ENCODE measurements around the gene MRPL21.

MRPL21 gene

GRCh38 chr11:68935066-68935465, 31.4 kb upstream of the MRPL21 start:
- peaks cover 61% of the 10 kb centered on the region for H3K36me3 ChIP-seq (ENCODE audit: control insufficient read depth, insufficient read depth, low read length)
- DNase-seq, result no peak
- no peak overlapping the region for H3K27ac ChIP-seq (ENCODE audit: insufficient read depth, low read length, poor library complexity, severe bottlenecking)
- H3K4me1 ChIP-seq (ENCODE audit: control insufficient read depth, insufficient read depth, low read length, poor library complexity, severe bottlenecking), result no peaks in the 10 kb centered on the region
- H3K9me3 ChIP-seq (ENCODE audit: control insufficient read depth, low read length), result no peaks in the 10 kb centered on the region
- H3K27me3 ChIP-seq (replicated peaks; ENCODE audit: control insufficient read depth, insufficient read depth, low read length, poor library complexity, severe bottlenecking), result no peaks in the 10 kb centered on the region
- H3K4me3 ChIP-seq (ENCODE audit: insufficient read depth, low read depth, low read length, poor library complexity, severe bottlenecking), result no peak overlapping the region

GRCh38 chr11:68934666-68935065, 31.0 kb upstream of the MRPL21 start:
- Histone ChIP-seq H3K9me3 (ENCODE audit: control insufficient read depth, low read length) (no peaks in the 10 kb centered on the region), H3K27me3 (replicated peaks; ENCODE audit: control insufficient read depth, insufficient read depth, low read length, poor library complexity, severe bottlenecking) (no peaks in the 10 kb centered on the region), H3K4me3 (ENCODE audit: insufficient read depth, low read depth, low read length, poor library complexity, severe bottlenecking) (no peak overlapping the region), H3K4me1 (ENCODE audit: control insufficient read depth, insufficient read depth, low read length, poor library complexity, severe bottlenecking) (no peaks in the 10 kb centered on the region), H3K36me3 (ENCODE audit: control insufficient read depth, insufficient read depth, low read length) (peaks cover 62% of the 10 kb centered on the region), H3K27ac (ENCODE audit: insufficient read depth, low read length, poor library complexity, severe bottlenecking) (no peak overlapping the region)
- DNase-seq, result no peak

- H3K9me3 ChIP-seq (ENCODE audit: control insufficient read depth, low read length), result no peaks in the 10 kb centered on the region
- peaks cover 62% of the 10 kb centered on the region for H3K36me3 ChIP-seq (ENCODE audit: control insufficient read depth, insufficient read depth, low read length)
- no peaks in the 10 kb centered on the region for H3K4me1 ChIP-seq (ENCODE audit: control insufficient read depth, insufficient read depth, low read length, poor library complexity, severe bottlenecking)
- H3K27me3 ChIP-seq (replicated peaks; ENCODE audit: control insufficient read depth, insufficient read depth, low read length, poor library complexity, severe bottlenecking), result no peaks in the 10 kb centered on the region
- no peak overlapping the region for H3K27ac ChIP-seq (ENCODE audit: insufficient read depth, low read length, poor library complexity, severe bottlenecking)
- DNase-seq, result no peak
- no peak overlapping the region for H3K4me3 ChIP-seq (ENCODE audit: insufficient read depth, low read depth, low read length, poor library complexity, severe bottlenecking)
Observed at GRCh38 chr11:68934321-68934645, 30.7 kb upstream of the MRPL21 start.

- no peak for DNase-seq
- Histone ChIP-seq H3K27me3 (replicated peaks; ENCODE audit: control insufficient read depth, insufficient read depth, low read length, poor library complexity, severe bottlenecking) (no peaks in the 10 kb centered on the region), H3K27ac (ENCODE audit: insufficient read depth, low read length, poor library complexity, severe bottlenecking) (no peak overlapping the region), H3K4me1 (ENCODE audit: control insufficient read depth, insufficient read depth, low read length, poor library complexity, severe bottlenecking) (no peaks in the 10 kb centered on the region), H3K9me3 (ENCODE audit: control insufficient read depth, low read length) (no peaks in the 10 kb centered on the region), H3K36me3 (ENCODE audit: control insufficient read depth, insufficient read depth, low read length) (peaks cover 66% of the 10 kb centered on the region), H3K4me3 (ENCODE audit: insufficient read depth, low read depth, low read length, poor library complexity, severe bottlenecking) (no peak overlapping the region)
Observed at GRCh38 chr11:68933605-68934320, 30.1 kb upstream of the MRPL21 start.

- DNase-seq, result no peak
- Histone ChIP-seq H3K27ac (ENCODE audit: insufficient read depth, low read length, poor library complexity, severe bottlenecking) (no peak overlapping the region), H3K27me3 (replicated peaks; ENCODE audit: control insufficient read depth, insufficient read depth, low read length, poor library complexity, severe bottlenecking) (no peaks in the 10 kb centered on the region), H3K4me3 (ENCODE audit: insufficient read depth, low read depth, low read length, poor library complexity, severe bottlenecking) (no peak overlapping the region), H3K9me3 (ENCODE audit: control insufficient read depth, low read length) (no peaks in the 10 kb centered on the region), H3K36me3 (ENCODE audit: control insufficient read depth, insufficient read depth, low read length) (peaks cover 67% of the 10 kb centered on the region), H3K4me1 (ENCODE audit: control insufficient read depth, insufficient read depth, low read length, poor library complexity, severe bottlenecking) (no peaks in the 10 kb centered on the region)
Observed at GRCh38 chr11:68932933-68933577, 29.4 kb upstream of the MRPL21 start.

GRCh38 chr11:68932358-68932757, 28.7 kb upstream of the MRPL21 start:
- H3K4me1 ChIP-seq (ENCODE audit: control insufficient read depth, insufficient read depth, low read length, poor library complexity, severe bottlenecking), result no peaks in the 10 kb centered on the region
- no peak for DNase-seq
- peaks cover 68% of the 10 kb centered on the region for H3K36me3 ChIP-seq (ENCODE audit: control insufficient read depth, insufficient read depth, low read length)

GRCh38 chr11:68931911-68932310, 28.3 kb upstream of the MRPL21 start:
- Histone ChIP-seq H3K27ac (ENCODE audit: insufficient read depth, low read length, poor library complexity, severe bottlenecking) (no peak overlapping the region), H3K9me3 (ENCODE audit: control insufficient read depth, low read length) (no peaks in the 10 kb centered on the region), H3K36me3 (ENCODE audit: control insufficient read depth, insufficient read depth, low read length) (peaks cover 67% of the 10 kb centered on the region), H3K27me3 (replicated peaks; ENCODE audit: control insufficient read depth, insufficient read depth, low read length, poor library complexity, severe bottlenecking) (no peaks in the 10 kb centered on the region), H3K4me3 (ENCODE audit: insufficient read depth, low read depth, low read length, poor library complexity, severe bottlenecking) (no peak overlapping the region), H3K4me1 (ENCODE audit: control insufficient read depth, insufficient read depth, low read length, poor library complexity, severe bottlenecking) (no peaks in the 10 kb centered on the region)
- no peak for DNase-seq

More at GRCh38 chr11:68932358-68932757, 28.7 kb upstream of the MRPL21 start:
- Histone ChIP-seq H3K4me3 (ENCODE audit: insufficient read depth, low read depth, low read length, poor library complexity, severe bottlenecking) (no peak overlapping the region), H3K27ac (ENCODE audit: insufficient read depth, low read length, poor library complexity, severe bottlenecking) (no peak overlapping the region), H3K27me3 (replicated peaks; ENCODE audit: control insufficient read depth, insufficient read depth, low read length, poor library complexity, severe bottlenecking) (no peaks in the 10 kb centered on the region), H3K9me3 (ENCODE audit: control insufficient read depth, low read length) (no peaks in the 10 kb centered on the region)

- Histone ChIP-seq H3K36me3 (ENCODE audit: control insufficient read depth, insufficient read depth, low read length) (peaks cover 64% of the 10 kb centered on the region), H3K4me3 (ENCODE audit: insufficient read depth, low read depth, low read length, poor library complexity, severe bottlenecking) (no peak overlapping the region), H3K27ac (ENCODE audit: insufficient read depth, low read length, poor library complexity, severe bottlenecking) (no peak overlapping the region)
Observed at GRCh38 chr11:68930991-68931855, 27.6 kb upstream of the MRPL21 start.

GRCh38 chr11:68929706-68930570, 26.3 kb upstream of the MRPL21 start:
- H3K4me3 ChIP-seq (ENCODE audit: insufficient read depth, low read depth, low read length, poor library complexity, severe bottlenecking), result no peak overlapping the region
- H3K9me3 ChIP-seq (ENCODE audit: control insufficient read depth, low read length), result peaks cover 8% of the 10 kb centered on the region
- H3K4me1 ChIP-seq (ENCODE audit: control insufficient read depth, insufficient read depth, low read length, poor library complexity, severe bottlenecking), result no peaks in the 10 kb centered on the region
- H3K36me3 ChIP-seq (ENCODE audit: control insufficient read depth, insufficient read depth, low read length), result peaks cover 65% of the 10 kb centered on the region
- DNase-seq, result no peak
- H3K27me3 ChIP-seq (replicated peaks; ENCODE audit: control insufficient read depth, insufficient read depth, low read length, poor library complexity, severe bottlenecking), result no peaks in the 10 kb centered on the region
- H3K27ac ChIP-seq (ENCODE audit: insufficient read depth, low read length, poor library complexity, severe bottlenecking), result no peak overlapping the region

More at GRCh38 chr11:68930991-68931855, 27.6 kb upstream of the MRPL21 start:
- Histone ChIP-seq H3K9me3 (ENCODE audit: control insufficient read depth, low read length) (no peaks in the 10 kb centered on the region), H3K27me3 (replicated peaks; ENCODE audit: control insufficient read depth, insufficient read depth, low read length, poor library complexity, severe bottlenecking) (no peaks in the 10 kb centered on the region), H3K4me1 (ENCODE audit: control insufficient read depth, insufficient read depth, low read length, poor library complexity, severe bottlenecking) (no peaks in the 10 kb centered on the region)
- no peak for DNase-seq

Data from effector memory CD4-positive, alpha-beta T cell (primary cell).